ENCODE measurements around the gene PIP.
"Not testable (repeated sequence)": the region's sequence is repeated elsewhere in the genome, so short reads cannot be mapped to it uniquely, and the experiment has no call there.

PIP gene, protein sequence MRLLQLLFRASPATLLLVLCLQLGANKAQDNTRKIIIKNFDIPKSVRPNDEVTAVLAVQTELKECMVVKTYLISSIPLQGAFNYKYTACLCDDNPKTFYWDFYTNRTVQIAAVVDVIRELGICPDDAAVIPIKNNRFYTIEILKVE

GRCh38 chr7:143131781-143132180, at the start of gene PIP:
TSS of gene PIP (plus strand) at chr7:143132077. CDS start at chr7:143132117, 40 bp downstream.
- no peak for DNase-seq

- no peak for DNase-seq
These were observed 46.8 kb upstream of the PIP start for GRCh38 chr7:143085109-143085508.

- not testable (repeated sequence) for DNase-seq
These were observed 46.3 kb upstream of the PIP start for GRCh38 chr7:143085610-143086009.

GRCh38 chr7:143088549-143089231, 43.2 kb upstream of the PIP start:
- DNase-seq = not testable (repeated sequence)

DNA sequence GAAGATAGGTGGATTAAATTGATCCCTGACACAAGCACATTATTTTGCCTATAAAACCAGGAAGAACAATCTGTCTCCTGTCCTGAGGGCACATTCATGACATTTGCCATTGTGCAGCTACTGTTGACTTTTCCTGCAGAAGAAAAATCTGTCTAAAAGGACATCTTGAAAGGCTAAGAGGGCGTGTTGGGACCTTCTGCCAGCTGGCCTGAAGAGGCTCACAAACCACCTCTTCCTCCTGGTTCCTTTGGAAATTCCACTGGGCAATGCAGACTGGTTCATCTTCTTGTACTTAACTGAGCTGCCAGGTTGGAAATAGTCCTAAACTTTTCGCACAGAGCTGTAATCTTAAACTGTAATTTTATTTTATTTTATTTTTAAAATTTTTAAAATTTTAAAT, 35.7 kb upstream of the PIP start:
- no peak for DNase-seq

GRCh38 chr7:143099579-143099978, 32.3 kb upstream of the PIP start:
- not testable (repeated sequence) for DNase-seq

GRCh38 chr7:143104759-143105158, 27.1 kb upstream of the PIP start:
- DNase-seq = no peak

- DNase-seq = not testable (repeated sequence)
These were observed 23.9 kb upstream of the PIP start for GRCh38 chr7:143108019-143108418.

DNA sequence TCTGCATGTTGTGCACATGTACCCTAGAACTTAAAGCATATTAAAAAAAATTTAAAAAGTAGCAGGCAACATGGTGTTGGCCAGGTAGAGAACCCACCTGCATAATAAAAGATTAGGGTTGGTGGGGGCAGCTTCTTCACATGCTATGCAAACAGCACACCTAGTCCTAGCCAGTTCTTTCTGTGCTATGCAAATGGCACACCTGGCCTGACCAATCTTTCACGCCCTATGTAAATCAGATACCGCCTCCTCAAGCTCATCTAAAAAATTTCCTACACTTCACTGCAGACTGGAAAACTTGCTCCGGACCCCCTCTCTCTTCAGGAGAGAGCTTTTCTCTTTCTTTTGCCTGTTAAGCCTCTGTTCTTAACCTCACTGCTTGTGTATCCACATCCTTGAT, 14.5 kb upstream of the PIP start:
- no peak for DNase-seq

DNA sequence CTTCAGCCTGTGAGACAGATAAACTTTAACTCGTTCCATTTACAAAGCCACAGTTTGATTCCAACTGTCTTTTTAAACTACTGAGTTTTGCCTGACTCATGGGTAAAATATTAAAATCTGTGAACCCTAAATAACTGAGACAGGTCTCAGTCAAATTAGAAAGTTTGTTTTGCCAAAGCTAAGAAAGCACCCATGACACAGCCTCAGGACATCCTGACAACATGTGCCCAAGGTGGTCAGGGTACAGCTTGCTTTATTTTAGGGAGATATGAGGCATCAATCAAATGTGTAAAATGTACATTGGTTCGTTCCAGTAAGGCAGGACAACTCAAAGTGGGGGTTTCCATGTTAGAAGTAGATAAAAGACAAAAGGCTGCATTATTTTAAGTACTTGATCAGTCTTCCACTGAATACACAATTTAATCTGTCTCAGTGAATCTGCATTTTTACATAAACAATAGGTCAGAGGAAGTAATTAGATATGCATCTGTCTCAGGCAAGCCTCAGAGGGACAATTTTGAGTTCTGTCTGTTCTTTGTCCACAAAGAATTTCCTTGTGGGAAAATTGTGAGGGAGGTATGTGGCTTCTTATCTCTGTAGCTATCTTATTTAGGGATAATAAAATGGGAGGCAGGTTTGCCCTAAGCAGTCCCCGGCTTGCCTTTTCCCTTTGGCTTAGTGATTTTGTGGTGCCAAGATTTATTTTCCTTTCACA, 11.0 kb upstream of the PIP start:
- no peak for DNase-seq

GRCh38 chr7:143123326-143123725, 8.6 kb upstream of the PIP start:
- not testable (repeated sequence) for DNase-seq

GRCh38 chr7:143126146-143126545, 5.7 kb upstream of the PIP start:
- DNase-seq = peak in 1 of 2 donors; percentile 45

DNA sequence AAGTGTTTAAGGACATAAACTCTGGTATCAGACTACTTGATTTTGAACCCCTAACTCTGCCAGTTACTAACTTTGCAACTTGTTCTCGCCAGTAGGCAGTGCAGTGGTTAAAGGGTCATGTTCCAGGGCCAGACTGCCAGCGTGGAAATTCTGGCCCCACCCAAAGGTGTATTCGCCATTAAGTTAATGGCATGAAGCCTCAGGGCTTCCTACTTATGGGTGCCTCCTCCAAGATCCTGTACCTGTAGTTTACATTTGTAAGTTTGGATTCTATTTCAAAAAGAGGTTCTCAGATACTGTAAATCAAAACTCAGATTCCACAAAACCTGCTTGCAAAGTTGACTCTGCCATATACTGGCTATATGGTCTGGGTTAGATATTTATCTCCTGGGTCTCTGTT, 2.8 kb upstream of the PIP start:
- DNase-seq = no peak

DNA sequence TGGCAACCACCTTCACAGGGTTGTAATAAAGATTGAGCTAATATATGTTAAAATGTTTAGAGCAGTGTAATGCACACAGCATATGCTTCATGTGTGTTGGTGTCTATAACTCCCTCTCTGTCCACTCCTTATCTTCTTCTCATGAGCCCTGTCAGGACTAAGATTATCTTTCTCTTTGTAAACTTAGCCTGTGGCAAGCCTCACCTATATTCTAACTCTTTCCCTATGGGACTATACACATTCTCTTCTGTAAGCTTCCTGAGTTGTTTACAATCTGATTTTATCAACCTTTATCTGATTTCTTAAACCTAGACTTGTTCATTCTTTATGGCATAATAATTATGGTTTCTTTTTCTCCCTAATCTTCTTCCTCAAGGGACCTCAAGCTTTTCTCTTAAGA, 2.4 kb upstream of the PIP start:
- DNase-seq = no peak

- DNase-seq = no peak
These were observed 1.3 kb upstream of the PIP start for GRCh38 chr7:143130541-143130940.

DNA sequence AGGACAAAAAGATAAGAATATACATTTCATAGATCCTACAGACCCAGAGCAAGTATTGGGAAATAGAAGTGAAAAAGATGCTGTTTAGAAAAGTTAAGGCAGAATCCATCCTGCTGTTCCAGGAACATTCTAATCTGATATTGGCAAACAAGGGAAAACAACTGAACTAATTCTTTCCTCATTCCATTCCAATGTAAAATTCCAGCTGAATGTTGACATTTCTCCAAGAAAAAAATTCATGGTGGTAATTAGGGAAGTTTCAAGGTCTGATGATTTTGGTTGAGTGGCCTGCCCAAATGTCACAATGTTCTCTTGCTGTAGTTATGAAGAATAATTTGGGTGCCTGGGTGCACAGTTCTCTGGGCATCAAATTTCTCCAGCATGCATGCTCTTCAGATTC, 15.2 kb downstream of the PIP start:
- no peak for DNase-seq

DNA sequence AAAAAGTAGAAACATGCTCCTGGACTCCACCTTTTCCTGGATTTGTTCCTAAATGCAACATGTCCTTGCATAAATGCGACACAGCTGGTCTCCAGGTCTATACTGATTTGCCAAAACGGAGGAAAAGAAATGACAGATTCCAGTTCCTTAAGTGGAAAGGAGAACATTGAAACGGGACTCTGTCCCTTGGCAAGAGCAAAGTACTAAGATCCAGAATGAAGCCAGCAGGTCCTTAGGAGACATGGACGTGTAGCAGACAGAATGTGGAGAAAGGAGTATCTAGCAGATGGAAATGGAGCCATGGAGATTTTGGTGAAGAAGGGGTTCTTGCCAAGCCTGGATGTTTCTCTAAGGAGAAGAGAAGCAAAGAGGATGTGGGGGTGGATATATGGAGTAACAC, 16.2 kb downstream of the PIP start:
- no peak for DNase-seq

DNA sequence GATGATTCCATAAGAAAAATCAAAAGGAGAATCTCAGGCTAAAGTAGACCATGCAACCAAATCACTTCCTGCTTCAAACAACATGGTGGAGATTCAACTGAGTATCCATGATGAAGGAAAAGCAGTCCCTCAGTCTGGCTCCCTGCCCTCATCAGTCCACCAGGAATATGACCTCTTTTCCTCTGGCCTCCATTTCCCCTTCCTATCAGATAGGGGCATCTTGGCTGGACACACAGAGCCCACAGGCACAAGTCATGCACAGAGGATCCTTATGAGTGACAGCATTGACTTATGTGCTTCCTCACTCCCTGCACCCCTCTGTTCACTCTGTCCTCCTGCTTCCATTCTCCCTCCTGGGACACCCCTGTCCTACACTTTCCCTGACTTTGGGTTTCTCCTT, 16.8 kb downstream of the PIP start:
- no peak for DNase-seq

- not testable (repeated sequence) for DNase-seq
These were observed 18.8 kb downstream of the PIP start for GRCh38 chr7:143150696-143151095.

DNA sequence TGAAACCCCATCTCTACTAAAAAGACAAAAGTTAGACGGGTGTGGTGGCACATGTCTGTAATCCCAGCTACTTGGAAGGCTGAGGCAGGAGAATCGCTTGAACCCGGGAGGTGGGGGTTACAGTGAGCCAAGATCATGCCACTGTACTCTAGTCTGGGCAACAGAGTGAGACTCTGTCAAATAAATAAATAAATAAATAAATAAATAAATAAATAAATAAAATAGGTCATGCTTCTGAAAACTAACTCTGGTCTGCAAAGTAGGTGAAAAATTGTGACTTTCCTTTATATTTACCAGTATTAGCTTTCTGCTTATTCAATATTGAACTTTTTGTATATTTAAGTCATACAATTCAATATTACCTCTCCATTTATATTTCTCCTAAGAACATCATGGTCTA, 26.7 kb downstream of the PIP start:
- not testable (repeated sequence) for DNase-seq

DNA sequence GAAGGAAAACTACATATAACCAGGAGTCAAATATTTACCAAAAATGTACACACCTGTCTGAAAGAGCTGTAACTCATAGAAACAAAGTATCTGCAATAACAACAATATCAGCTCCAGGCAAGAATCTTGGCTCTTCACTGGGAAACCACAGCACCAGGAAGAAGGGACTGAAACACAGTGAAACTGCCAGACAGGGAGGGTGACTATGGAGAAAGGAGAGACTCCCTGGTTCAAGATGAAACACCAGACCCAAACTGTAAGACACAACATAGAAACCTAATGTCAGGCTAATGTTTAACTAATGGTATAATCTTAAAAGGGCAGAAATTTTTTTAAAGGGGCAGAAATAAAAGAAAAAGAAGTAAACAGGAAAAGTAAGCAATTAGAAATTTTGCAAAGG, 39.8 kb downstream of the PIP start:
- DNase-seq = no peak

- DNase-seq = no peak
These were observed 40.5 kb downstream of the PIP start for GRCh38 chr7:143172354-143172753.

- DNase-seq = no peak
These were observed 44.3 kb downstream of the PIP start for GRCh38 chr7:143176128-143176527.

GRCh38 chr7:143177374-143178119, 45.7 kb downstream of the PIP start:
- DNase-seq = no peak

Measured in bone marrow (tissue), 2 donors.